ENCODE results near the gene HVCN1. TPM values are rescaled to one million over a fixed set of nuclear protein-coding genes. Genes with fewer than 3 reads are reported as not detected.

HVCN1 gene
- total RNA-seq, 6 experiments from 2014 or later: 0.55 to 2.4 (median 1.6) TPM

- WGBS (ENCODE audit: insufficient coverage, low coverage, low lambda C conversion rate, missing lambda C conversion rate): 30% methylated on average over 1 of the region's 1 CpG
- Histone ChIP-seq H3K27me3 (no peaks in the 10 kb centered on the region), H3K9me3 (no peaks in the 10 kb centered on the region), H3K36me3 (no peaks in the 10 kb centered on the region), H3K4me1 (no peaks in the 10 kb centered on the region), H3K27ac (no peak overlapping the region), H3K4me3 (no peak overlapping the region)
- DNase-seq (no peak), ATAC-seq (no peak)
- no peak for TF ChIP-seq CTCF (IDR thresholded peaks at IDR 0.05)
- no peak for TF ChIP-seq POLR2A (IDR thresholded peaks at IDR 0.05)
- intact Hi-C loops (cut with DNase I): no loop called here
These were observed 8.9 kb downstream of the HVCN1 start for GRCh38 chr12:110680032-110680431.

GRCh38 chr12:110679201-110679600 lies 9.7 kb downstream of the HVCN1 start:
- ATAC-seq (no peak), DNase-seq (no peak)
- no peaks in the 10 kb centered on the region for H3K4me1 ChIP-seq
- intact Hi-C loops (cut with DNase I): no loop called here
- H3K27me3 ChIP-seq: no peaks in the 10 kb centered on the region
- no peaks in the 10 kb centered on the region for H3K36me3 ChIP-seq
- 88% methylated on average over 7 of the region's 12 CpGs for WGBS (ENCODE audit: insufficient coverage, low coverage, low lambda C conversion rate, missing lambda C conversion rate)
- TF ChIP-seq POLR2A (IDR thresholded peaks at IDR 0.05): no peak
- no peak for TF ChIP-seq CTCF (IDR thresholded peaks at IDR 0.05)
- H3K4me3 ChIP-seq: no peak overlapping the region
- H3K27ac ChIP-seq: no peak overlapping the region
- H3K9me3 ChIP-seq: no peaks in the 10 kb centered on the region

GRCh38 chr12:110677982-110678381 lies 10.9 kb downstream of the HVCN1 start:
- DNase-seq: no peak
- 57% methylated on average over 4 of the region's 4 CpGs for WGBS (ENCODE audit: insufficient coverage, low coverage, low lambda C conversion rate, missing lambda C conversion rate)
- Histone ChIP-seq H3K27ac (no peak overlapping the region), H3K4me3 (no peak overlapping the region), H3K27me3 (no peaks in the 10 kb centered on the region), H3K4me1 (peaks cover 0 to 4% (median 0%) of the 10 kb centered on the region in 4 donors), H3K36me3 (no peaks in the 10 kb centered on the region), H3K9me3 (no peaks in the 10 kb centered on the region)
- intact Hi-C loops (cut with DNase I): no loop called here
- no peak for ATAC-seq
- TF ChIP-seq CTCF (IDR thresholded peaks at IDR 0.05) (no peak), POLR2A (IDR thresholded peaks at IDR 0.05) (no peak)

- Histone ChIP-seq H3K36me3 (no peaks in the 10 kb centered on the region), H3K27ac (no peak overlapping the region), H3K27me3 (no peaks in the 10 kb centered on the region), H3K4me3 (no peak overlapping the region), H3K9me3 (no peaks in the 10 kb centered on the region), H3K4me1 (peaks cover 0 to 4% (median 0%) of the 10 kb centered on the region in 4 donors)
- ATAC-seq (peak; percentile 33 to 70 (median 60)), DNase-seq (no peak)
- intact Hi-C loops (cut with DNase I): no loop called here
- TF ChIP-seq POLR2A (IDR thresholded peaks at IDR 0.05): no peak
- TF ChIP-seq CTCF (IDR thresholded peaks at IDR 0.05): no peak
- 60% methylated on average over 5 of the region's 5 CpGs for WGBS (ENCODE audit: insufficient coverage, low coverage, low lambda C conversion rate, missing lambda C conversion rate)
These were observed 11.6 kb downstream of the HVCN1 start for GRCh38 chr12:110677206-110677911.
